ENCODE data around the gene WDR18.

Gene WDR18

DNA sequence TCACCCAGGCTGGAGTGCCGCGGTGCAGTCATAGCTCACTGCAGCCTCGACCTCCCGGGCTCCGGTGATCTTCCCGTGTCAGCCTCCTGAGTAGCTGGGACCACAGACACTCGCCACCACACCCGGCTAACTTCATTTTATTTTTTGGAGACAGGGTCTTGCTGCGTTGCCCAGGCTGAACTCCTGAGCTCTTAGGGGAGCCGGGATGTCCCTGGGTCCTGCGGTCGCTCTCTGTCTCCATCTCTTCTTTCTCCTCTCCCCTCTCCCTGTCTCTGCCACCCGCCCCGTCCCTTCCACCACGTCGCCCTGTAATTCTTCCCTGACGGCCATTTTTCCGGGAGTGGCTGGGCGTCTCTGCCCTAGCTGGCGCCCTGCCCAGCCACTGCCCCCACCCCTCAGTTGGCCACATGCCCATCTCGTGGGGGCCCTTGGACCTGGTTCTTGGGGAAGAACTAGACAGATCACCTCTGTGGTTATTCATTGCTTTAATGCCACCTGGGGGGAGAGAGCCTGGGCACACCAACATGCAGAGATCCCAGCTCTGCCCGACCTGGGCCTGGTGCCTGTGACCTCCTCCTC lies 39.4 kb upstream of the WDR18 start:
- H3K9me3 ChIP-seq (ENCODE audit: low read length): no peaks in the 10 kb centered on the region
- H3F3A ChIP-seq (ENCODE audit: insufficient read depth, low read length): no peaks in the 10 kb centered on the region
- H3K36me3 ChIP-seq (ENCODE audit: insufficient read depth, low read length): no peaks in the 10 kb centered on the region; the same call in 1 of the 2 replicates
- no peak overlapping the region for H3K4me3 ChIP-seq (ENCODE audit: low read depth, low read length, poor library complexity, severe bottlenecking)
- H4K20me1 ChIP-seq (ENCODE audit: insufficient read depth, low read length): no peaks in the 10 kb centered on the region
- H3K27ac ChIP-seq (ENCODE audit: low read depth, low read length, poor library complexity, severe bottlenecking): no peak overlapping the region
- H3K4me1 ChIP-seq (ENCODE audit: insufficient read depth, low read length, severe bottlenecking): no peaks in the 10 kb centered on the region
- H3K27me3 ChIP-seq (ENCODE audit: insufficient read depth, low read length): peaks cover 26% of the 10 kb centered on the region
- no peak overlapping the region for H2AFZ ChIP-seq (ENCODE audit: low read length)
- no peaks in the 10 kb centered on the region for H3K79me2 ChIP-seq (ENCODE audit: insufficient read depth, low read length)
- H3K4me2 ChIP-seq (ENCODE audit: low read length): no peak overlapping the region
- H3K9me2 ChIP-seq (ENCODE audit: low read depth, low read length): no peaks in the 10 kb centered on the region
- H3K9ac ChIP-seq (ENCODE audit: low read length): no peak overlapping the region
- no peak for TF ChIP-seq EZH2 (IDR thresholded peaks at IDR 0.05; ENCODE audit: borderline replicate concordance, low read length)
- TF ChIP-seq, protein P1, sequence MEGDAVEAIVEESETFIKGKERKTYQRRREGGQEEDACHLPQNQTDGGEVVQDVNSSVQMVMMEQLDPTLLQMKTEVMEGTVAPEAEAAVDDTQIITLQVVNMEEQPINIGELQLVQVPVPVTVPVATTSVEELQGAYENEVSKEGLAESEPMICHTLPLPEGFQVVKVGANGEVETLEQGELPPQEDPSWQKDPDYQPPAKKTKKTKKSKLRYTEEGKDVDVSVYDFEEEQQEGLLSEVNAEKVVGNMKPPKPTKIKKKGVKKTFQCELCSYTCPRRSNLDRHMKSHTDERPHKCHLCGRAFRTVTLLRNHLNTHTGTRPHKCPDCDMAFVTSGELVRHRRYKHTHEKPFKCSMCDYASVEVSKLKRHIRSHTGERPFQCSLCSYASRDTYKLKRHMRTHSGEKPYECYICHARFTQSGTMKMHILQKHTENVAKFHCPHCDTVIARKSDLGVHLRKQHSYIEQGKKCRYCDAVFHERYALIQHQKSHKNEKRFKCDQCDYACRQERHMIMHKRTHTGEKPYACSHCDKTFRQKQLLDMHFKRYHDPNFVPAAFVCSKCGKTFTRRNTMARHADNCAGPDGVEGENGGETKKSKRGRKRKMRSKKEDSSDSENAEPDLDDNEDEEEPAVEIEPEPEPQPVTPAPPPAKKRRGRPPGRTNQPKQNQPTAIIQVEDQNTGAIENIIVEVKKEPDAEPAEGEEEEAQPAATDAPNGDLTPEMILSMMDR (IDR thresholded peaks at IDR 0.05; ENCODE audit: low read length): no peak

DNA sequence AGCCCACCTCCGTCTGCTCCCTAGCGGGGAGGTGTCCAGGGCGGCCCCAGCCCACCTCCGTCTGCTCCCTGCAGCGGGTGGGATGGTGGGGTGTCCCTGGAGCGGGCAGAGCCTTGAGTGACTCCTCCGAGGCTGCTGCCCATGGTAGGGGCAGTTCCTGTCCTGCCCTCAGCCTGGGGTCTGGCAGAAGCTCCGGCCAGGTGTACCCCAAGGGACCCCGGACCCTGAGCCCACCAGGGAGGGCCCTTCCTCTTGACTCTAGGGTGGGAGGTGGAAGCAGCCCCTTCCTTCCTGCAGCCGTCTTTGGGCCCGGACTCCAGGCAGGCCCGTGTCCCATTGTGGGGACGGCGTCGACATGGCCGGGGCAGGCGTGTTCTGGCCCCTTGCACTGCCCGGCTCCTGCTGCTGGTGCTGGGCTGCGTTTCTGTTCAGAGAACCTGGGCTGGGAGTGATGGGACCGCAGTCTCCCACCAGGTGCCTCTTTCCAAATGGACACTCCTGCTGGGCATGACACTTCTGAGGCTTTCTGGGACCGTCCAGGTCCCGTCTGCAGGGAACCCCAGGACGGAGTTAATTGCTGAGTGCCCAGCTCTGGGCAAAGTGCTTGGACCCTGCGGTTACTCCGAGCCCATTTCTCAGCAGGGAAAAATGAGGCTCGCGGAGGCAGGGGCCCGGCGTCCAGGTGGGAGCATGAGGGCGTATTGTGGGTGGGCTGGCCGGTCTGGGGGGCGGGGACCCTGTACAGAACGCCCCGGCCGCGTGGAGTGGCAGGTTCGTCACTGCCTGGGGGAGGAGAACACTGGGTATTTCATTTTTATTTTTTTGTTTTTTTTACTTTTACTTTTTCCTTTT lies 38.5 kb upstream of the WDR18 start:
- H2AFZ ChIP-seq (ENCODE audit: low read length): no peak overlapping the region
- no peaks in the 10 kb centered on the region for H4K20me1 ChIP-seq (ENCODE audit: insufficient read depth, low read length)
- TF ChIP-seq, protein P1 (IDR thresholded peaks at IDR 0.05; ENCODE audit: low read length): no peak
- no peak for TF ChIP-seq EZH2 (IDR thresholded peaks at IDR 0.05; ENCODE audit: borderline replicate concordance, low read length)

DNA sequence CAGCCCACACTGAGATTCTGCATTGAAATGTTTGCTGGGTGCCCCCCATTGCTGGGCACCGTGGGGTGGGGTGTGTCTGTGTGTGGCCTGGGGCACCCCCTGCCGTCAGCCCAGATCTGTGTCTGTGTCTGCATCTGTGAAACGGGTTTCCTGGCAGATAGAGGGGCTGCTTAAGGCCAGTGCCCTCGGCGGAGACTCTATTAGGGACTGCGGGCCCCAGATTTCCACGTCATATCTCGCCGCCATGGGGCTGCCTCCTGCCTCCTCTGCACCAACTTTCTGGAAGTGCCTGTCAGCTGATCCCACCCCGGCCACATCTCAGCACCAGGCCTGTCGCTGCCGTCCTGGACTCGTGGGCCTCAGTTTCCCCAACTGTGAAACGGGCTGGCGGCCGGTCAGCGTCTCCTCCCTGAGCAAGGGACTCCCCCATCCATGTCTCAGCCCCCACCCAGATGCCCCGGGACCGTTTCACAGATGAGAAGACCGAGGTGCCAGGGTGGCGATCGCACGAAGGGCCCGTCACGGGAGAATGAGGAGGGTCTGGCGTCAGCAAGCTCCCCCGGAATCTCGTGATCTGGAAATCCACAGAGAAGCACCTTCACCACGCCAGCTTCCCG lies 36.9 kb upstream of the WDR18 start:
- H3K36me3 ChIP-seq (ENCODE audit: insufficient read depth, low read length): no peaks in the 10 kb centered on the region; the same call in 1 of the 2 replicates
- H3K9ac ChIP-seq (ENCODE audit: low read length): no peak overlapping the region
- H2AFZ ChIP-seq (ENCODE audit: low read length): no peak overlapping the region
- H3K27me3 ChIP-seq (ENCODE audit: insufficient read depth, low read length): peaks cover 24% of the 10 kb centered on the region
- TF ChIP-seq, protein P1 (IDR thresholded peaks at IDR 0.05; ENCODE audit: low read length): no peak
- TF ChIP-seq EZH2 (IDR thresholded peaks at IDR 0.05; ENCODE audit: borderline replicate concordance, low read length): no peak
- H3K79me2 ChIP-seq (ENCODE audit: insufficient read depth, low read length): no peaks in the 10 kb centered on the region
- H3K27ac ChIP-seq (ENCODE audit: low read depth, low read length, poor library complexity, severe bottlenecking): no peak overlapping the region
- H3K4me1 ChIP-seq (ENCODE audit: insufficient read depth, low read length, severe bottlenecking): no peaks in the 10 kb centered on the region
- H3F3A ChIP-seq (ENCODE audit: insufficient read depth, low read length): no peaks in the 10 kb centered on the region
- no peak overlapping the region for H3K4me3 ChIP-seq (ENCODE audit: low read depth, low read length, poor library complexity, severe bottlenecking)
- H3K9me3 ChIP-seq (ENCODE audit: low read length): no peaks in the 10 kb centered on the region
- no peaks in the 10 kb centered on the region for H3K9me2 ChIP-seq (ENCODE audit: low read depth, low read length)
- H3K4me2 ChIP-seq (ENCODE audit: low read length): no peak overlapping the region
- H4K20me1 ChIP-seq (ENCODE audit: insufficient read depth, low read length): no peaks in the 10 kb centered on the region

More for the DNA sequence above, 38.5 kb upstream of the WDR18 start:
- Histone ChIP-seq H3K4me1 (ENCODE audit: insufficient read depth, low read length, severe bottlenecking) (no peaks in the 10 kb centered on the region), H3K27ac (ENCODE audit: low read depth, low read length, poor library complexity, severe bottlenecking) (no peak overlapping the region), H3F3A (ENCODE audit: insufficient read depth, low read length) (no peaks in the 10 kb centered on the region), H3K9me2 (ENCODE audit: low read depth, low read length) (no peaks in the 10 kb centered on the region), H3K4me3 (ENCODE audit: low read depth, low read length, poor library complexity, severe bottlenecking) (no peak overlapping the region), H3K27me3 (ENCODE audit: insufficient read depth, low read length) (peaks cover 24% of the 10 kb centered on the region), H3K79me2 (ENCODE audit: insufficient read depth, low read length) (no peaks in the 10 kb centered on the region), H3K4me2 (ENCODE audit: low read length) (no peak overlapping the region), H3K9me3 (ENCODE audit: low read length) (no peaks in the 10 kb centered on the region), H3K36me3 (ENCODE audit: insufficient read depth, low read length) (no peaks in the 10 kb centered on the region; the same call in 1 of the 2 replicates), H3K9ac (ENCODE audit: low read length) (no peak overlapping the region)

Data from OCI-LY1 (cell line).